Stomach (tissue), 4 donors: ENCODE data around the gene KRT13.

Experiments used
- EP300 ChIP-seq: sonication (generic); formaldehyde crosslinking; IDR thresholded peaks from one replicate; pipeline ENCODE4 v1.6.1; 2017; ENCODE audit warnings: antibody characterized with exemption
- POLR2A ChIP-seq, 4 donors: fragments of 450-650 bp; IDR thresholded peaks; one replicate each; pipeline ENCODE4 v1.6.1; 2016; ENCODE audit warnings: antibody characterized with exemption in 4 of 4, control low read depth in 2 of 4, mild to moderate bottlenecking in 1 of 4, moderate library complexity in 1 of 4

DNA sequence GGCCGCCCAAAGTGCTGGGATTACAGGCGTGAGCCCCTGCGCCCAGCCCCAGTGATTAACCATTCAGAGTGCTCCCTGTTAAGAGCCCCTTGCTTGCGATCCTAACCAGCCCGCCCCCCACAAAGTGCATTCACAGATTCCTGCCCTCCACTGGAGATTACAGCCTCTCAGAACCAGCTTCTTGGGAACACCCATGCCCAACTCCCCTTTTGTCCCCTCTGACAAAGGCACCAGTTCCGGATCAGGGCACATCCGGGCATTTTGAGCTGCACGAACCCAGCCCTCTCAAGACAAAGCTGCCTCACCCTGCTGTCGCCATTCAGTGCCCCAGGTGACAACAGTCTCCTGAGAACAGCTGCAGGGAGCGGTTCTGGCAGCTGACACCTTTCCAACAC is 23.5 kb upstream of the KRT13 start:
- no peak for TF ChIP-seq POLR2A (IDR thresholded peaks at IDR 0.05)
- no peak for TF ChIP-seq EP300
